Small intestine (tissue), 7 donors: ENCODE results near the gene NCKAP5. TPM values are rescaled to one million over a fixed set of nuclear protein-coding genes. Genes with fewer than 3 reads are reported as not detected.
"Not testable (repeated sequence)": the region's sequence is repeated elsewhere in the genome, so short reads cannot be mapped to it uniquely, and the experiment has no call there.

Experiments used
- DNase-seq, 2 donors: peaks; one replicate each; pipeline versions ENCODE4 v3.0.0 to v3.0.0-alpha.2; 2013
- FAIRE-seq: peaks from 2 replicates; lab custom pipeline; 2012; peaks lifted over from hg19 to GRCh38; lab: Jason Lieb, UNC
- H3K27ac ChIP-seq, 3 donors: one replicate each; pipeline ENCODE4 v1.5.1; 2013; ENCODE audit warnings: low read length in 2 of 3, mild to moderate bottlenecking in 2 of 3, control low read depth in 1 of 3, inconsistent platforms in 1 of 3, low read depth in 1 of 3, moderate library complexity in 1 of 3
- H3K27me3 ChIP-seq, 3 donors: one replicate each; pipeline ENCODE4 v1.6.1; 2013; ENCODE audit warnings: low read length in 3 of 3, inconsistent platforms in 1 of 3; ENCODE audit not compliant: control insufficient read depth in 3 of 3, insufficient read depth in 3 of 3
- H3K36me3 ChIP-seq, 3 donors: one replicate each; pipeline ENCODE4 v1.6.1; 2013; ENCODE audit warnings: low read length in 3 of 3, inconsistent platforms in 1 of 3, low read depth in 1 of 3, mild to moderate bottlenecking in 1 of 3, moderate library complexity in 1 of 3; ENCODE audit not compliant: control insufficient read depth in 3 of 3, insufficient read depth in 2 of 3
- H3K4me1 ChIP-seq, 3 donors: one replicate each; pipeline ENCODE4 v1.6.1; 2013; ENCODE audit warnings: low read length in 2 of 3, inconsistent platforms in 1 of 3, low read depth in 1 of 3, mild to moderate bottlenecking in 1 of 3, moderate library complexity in 1 of 3; ENCODE audit not compliant: control insufficient read depth in 3 of 3, insufficient read depth in 2 of 3
- H3K4me3 ChIP-seq, 3 donors: one replicate each; pipeline ENCODE4 v1.5.1; 2013; ENCODE audit warnings: low read length in 3 of 3, control low read depth in 1 of 3, inconsistent platforms in 1 of 3, low read depth in 1 of 3, mild to moderate bottlenecking in 1 of 3, moderate library complexity in 1 of 3
- H3K9me3 ChIP-seq, 2 donors: one replicate each; pipeline ENCODE4 v1.6.1; 2013; ENCODE audit warnings: low read depth in 1 of 2, low read length in 1 of 2; ENCODE audit not compliant: control insufficient read depth in 2 of 2, insufficient read depth in 1 of 2
- WGBS, 3 donors: extraction: QIAGEN DNeasy Blood & Tissue Kit; methylation state at CpG; one replicate each; pipeline ENCODE4 v1.1.7; 2013; 5-methylcytosine and 5-hydroxymethylcytosine counted together
- polyA plus RNA-seq, 4 donors: library from polyadenylated mRNA; stranded (reverse) in 3 of 4; unstranded in 1 of 4; fragments of 200-250 nt in 3 of 4; fragments of 120-200 nt in 1 of 4; gene quantifications; one replicate each; pipeline versions ENCODE4 v1.2.1 to v1.2.3, GENCODE V29; 2013
- donor health status: healthy with polysubstance abuse.
- donor health status: control.
- donor health status: control.
- donor health status: Bipolar disorder and iron deficiency.
- donor health status: healthy.

The NCKAP5 gene
- polyA plus RNA-seq, 4 donors = 0.52 to 7.8 (median 6.5) TPM

DNA sequence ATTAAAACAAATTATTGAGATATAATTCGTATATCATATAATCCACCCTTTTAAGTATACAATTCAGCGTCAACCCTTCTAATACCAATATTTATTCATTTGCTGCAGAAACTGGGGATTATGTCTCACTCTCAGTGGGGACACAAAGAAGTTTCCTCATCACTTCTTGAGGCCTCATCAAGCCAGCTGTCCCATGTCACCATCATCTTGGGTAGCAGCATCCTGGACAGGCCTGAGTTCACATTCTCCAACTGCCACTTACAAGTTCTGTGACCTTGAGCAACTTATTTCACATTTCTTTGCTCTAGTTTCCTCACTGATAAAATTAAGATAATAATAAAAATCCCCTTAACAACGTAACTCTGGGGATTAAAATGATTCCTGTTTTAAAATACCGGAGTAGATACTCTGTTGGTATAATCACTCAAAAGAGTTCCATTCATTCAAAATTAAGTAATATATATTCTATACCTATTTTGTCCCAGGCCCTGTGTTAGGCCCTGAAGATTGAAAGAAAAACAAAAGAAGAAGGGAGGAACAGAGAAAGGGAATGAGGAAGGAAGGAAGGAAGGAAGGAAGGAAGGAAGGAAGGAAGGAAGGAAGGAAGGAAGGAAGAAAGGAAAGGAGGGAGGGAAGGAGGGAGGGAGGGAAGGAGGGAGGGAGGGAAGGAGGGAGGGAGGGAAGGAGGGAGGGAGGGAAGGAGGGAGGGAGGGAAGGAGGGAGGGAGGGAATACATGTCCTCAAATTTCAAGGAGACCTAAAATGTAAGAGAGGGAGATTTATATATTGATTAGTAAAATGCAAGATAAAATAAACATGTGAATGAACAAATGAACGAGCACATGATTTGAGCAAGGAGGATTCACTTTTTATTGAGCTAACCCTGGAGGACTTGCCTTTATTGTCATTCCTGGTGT lies 42.4 kb downstream of the NCKAP5 start:
- Histone ChIP-seq H3K27me3 (no peaks in the 10 kb centered on the region), H3K27ac (no peak overlapping the region), H3K9me3 (no peaks in the 10 kb centered on the region), H3K36me3 (no peaks in the 10 kb centered on the region), H3K4me3 (no peak overlapping the region), H3K4me1 (no peaks in the 10 kb centered on the region)
- DNase-seq (no peak), FAIRE-seq (no peak)
- 78 to 86% (median 82%) methylated on average over 5 of the region's 5 CpGs for WGBS, 3 donors

DNA sequence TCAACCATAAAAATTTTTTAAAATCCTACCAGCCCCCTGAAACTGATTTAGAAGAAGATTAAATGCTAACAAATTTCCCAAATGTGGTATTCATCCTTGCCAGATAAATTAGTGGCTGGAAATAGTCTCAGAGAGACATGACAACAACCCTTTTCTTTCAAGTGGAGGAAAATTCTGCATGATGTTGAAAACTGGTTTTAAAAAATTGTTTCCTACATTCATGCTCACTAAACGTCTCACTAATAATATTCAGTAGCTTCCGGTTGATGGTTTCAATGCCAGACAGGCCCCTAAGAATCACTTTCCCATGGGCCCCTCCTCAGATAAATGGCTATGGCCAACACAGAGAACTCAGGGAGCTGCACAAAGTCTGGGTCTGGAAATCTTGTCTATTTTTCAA lies 43.2 kb downstream of the NCKAP5 start:
- no peaks in the 10 kb centered on the region for H3K4me1 ChIP-seq
- H3K27me3 ChIP-seq = no peaks in the 10 kb centered on the region
- DNase-seq = no peak
- no peak overlapping the region for H3K4me3 ChIP-seq
- 80 to 92% (median 85%) methylated on average over 2 of the region's 2 CpGs for WGBS, 3 donors
- H3K9me3 ChIP-seq = no peaks in the 10 kb centered on the region
- H3K36me3 ChIP-seq = no peaks in the 10 kb centered on the region
- FAIRE-seq = no peak
- no peak overlapping the region for H3K27ac ChIP-seq

DNA sequence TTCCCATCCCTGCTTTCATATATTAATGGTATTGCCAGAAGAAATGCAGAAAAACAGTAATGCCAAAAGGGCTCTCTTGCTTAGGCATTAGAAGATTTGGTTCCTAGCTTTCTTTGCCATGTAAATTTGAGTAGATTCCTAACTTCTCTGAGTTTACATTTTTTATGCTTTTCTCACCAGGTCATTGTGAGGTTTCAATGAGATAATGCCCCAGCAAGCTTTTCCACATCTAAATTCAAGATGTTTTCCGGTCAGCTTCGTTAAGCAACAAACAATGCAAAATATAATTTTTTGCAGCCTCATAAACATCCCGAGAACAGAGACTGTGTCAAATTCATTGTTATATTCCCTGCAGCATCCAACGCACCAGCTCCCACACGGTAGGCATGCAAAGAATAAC lies 44.9 kb downstream of the NCKAP5 start:
- H3K4me1 ChIP-seq = no peaks in the 10 kb centered on the region
- no peaks in the 10 kb centered on the region for H3K9me3 ChIP-seq
- H3K36me3 ChIP-seq = no peaks in the 10 kb centered on the region
- 71 to 89% (median 72%) methylated on average over 5 of the region's 5 CpGs for WGBS, 3 donors
- H3K27me3 ChIP-seq = no peaks in the 10 kb centered on the region
- no peak overlapping the region for H3K27ac ChIP-seq
- DNase-seq (no peak), FAIRE-seq (no peak)
- H3K4me3 ChIP-seq = no peak overlapping the region

DNA sequence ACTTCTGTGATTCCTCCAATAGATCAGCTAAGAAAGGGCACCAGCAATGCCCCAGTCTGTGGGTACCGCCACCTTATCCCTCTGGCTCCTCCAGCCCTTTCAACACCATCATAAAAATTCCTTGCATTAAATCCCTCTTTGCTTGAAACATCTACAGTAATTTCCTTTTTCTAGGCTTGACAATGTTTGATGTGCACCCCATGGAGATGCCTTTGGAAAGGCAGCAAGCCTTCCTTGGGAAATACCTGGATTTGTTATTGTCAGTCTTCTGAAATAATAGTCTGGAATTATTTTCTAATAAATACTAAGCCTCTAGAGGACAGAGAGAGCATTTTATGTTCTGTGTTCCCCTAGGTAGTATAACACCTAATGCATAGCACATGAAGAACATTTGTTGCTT lies 46.1 kb downstream of the NCKAP5 start:
- H3K27ac ChIP-seq = no peak overlapping the region
- no peak overlapping the region for H3K4me3 ChIP-seq
- no peaks in the 10 kb centered on the region for H3K36me3 ChIP-seq
- H3K4me1 ChIP-seq = no peaks in the 10 kb centered on the region
- no peaks in the 10 kb centered on the region for H3K9me3 ChIP-seq
- no peak for FAIRE-seq
- 88 to 96% (median 91%) methylated on average over 1 of the region's 1 CpG for WGBS, 3 donors
- no peaks in the 10 kb centered on the region for H3K27me3 ChIP-seq
- no peak for DNase-seq

- Histone ChIP-seq H3K9me3 (no peaks in the 10 kb centered on the region), H3K4me1 (no peaks in the 10 kb centered on the region), H3K27me3 (no peaks in the 10 kb centered on the region), H3K36me3 (no peaks in the 10 kb centered on the region), H3K27ac (no peak overlapping the region), H3K4me3 (no peak overlapping the region)
- no peak for FAIRE-seq
- peak in 1 of 2 donors; percentile 12 for DNase-seq
- WGBS, 3 donors = 61 to 84% (median 63%) methylated on average over 3 of the region's 3 CpGs
These were observed 47.0 kb downstream of the NCKAP5 start for GRCh38 chr2:133521146-133521745.

DNA sequence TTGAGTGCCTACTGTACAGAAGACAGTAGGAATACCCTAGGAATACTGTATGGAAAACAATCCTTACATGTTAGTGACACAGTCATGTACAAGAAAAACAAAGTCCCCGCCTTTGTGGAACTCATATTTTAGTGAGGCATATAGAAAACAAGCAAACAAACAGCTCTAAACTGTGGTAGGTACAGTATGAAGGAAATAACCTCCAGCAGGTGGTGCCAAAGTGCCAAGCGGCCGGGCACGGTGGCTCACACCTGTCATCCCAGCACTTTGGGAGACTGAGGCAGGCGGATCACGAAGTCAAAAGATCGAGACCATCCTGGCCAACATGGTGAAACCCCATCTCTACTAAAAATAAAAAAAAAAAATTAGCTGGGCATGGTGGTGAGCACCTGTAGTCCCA lies 48.6 kb downstream of the NCKAP5 start:
- not testable (repeated sequence) for DNase-seq, H3K27ac ChIP-seq, H3K9me3 ChIP-seq, FAIRE-seq, H3K27me3 ChIP-seq, H3K4me3 ChIP-seq, H3K36me3 ChIP-seq, H3K4me1 ChIP-seq
- WGBS, 3 donors = 71 to 85% (median 76%) methylated on average over 7 of the region's 7 CpGs

- Histone ChIP-seq H3K36me3 (no peaks in the 10 kb centered on the region), H3K9me3 (no peaks in the 10 kb centered on the region), H3K4me3 (no peak overlapping the region), H3K27me3 (no peaks in the 10 kb centered on the region), H3K4me1 (no peaks in the 10 kb centered on the region), H3K27ac (no peak overlapping the region)
- no peak for DNase-seq
- FAIRE-seq = no peak
These were observed 49.4 kb downstream of the NCKAP5 start for GRCh38 chr2:133518700-133519344.

GRCh38 chr2:133517876-133518275 lies 50.4 kb downstream of the NCKAP5 start:
- DNase-seq = no peak
- no peaks in the 10 kb centered on the region for H3K4me1 ChIP-seq
- FAIRE-seq = no peak
- H3K27me3 ChIP-seq = no peaks in the 10 kb centered on the region
- WGBS, 3 donors = 84 to 93% (median 89%) methylated on average over 3 of the region's 3 CpGs
- no peak overlapping the region for H3K4me3 ChIP-seq
- H3K9me3 ChIP-seq = no peaks in the 10 kb centered on the region
- no peak overlapping the region for H3K27ac ChIP-seq
- no peaks in the 10 kb centered on the region for H3K36me3 ChIP-seq
